Mesothelial cell of epicardium (in vitro differentiated cells): ENCODE data around the gene DNAI7. TPM values are rescaled to one million over a fixed set of nuclear protein-coding genes. Genes with fewer than 3 reads are reported as not detected.

Source experiments
- DNase-seq, 2 experiments: peaks; one replicate each; pipeline ENCODE4 v3.0.0; 2021; ENCODE audit warnings: low spot score in 2 of 2; ENCODE audit not compliant: unreplicated experiment in 2 of 2
- H3K27ac Mint-ChIP-seq: 2 replicates; pipeline ENCODE4 v1.8.0; 2021; ENCODE audit warnings: mixed read lengths
- H3K27me3 Mint-ChIP-seq: 2 replicates; pipeline ENCODE4 v1.8.0; 2021; ENCODE audit warnings: low read depth, mixed read lengths
- H3K36me3 Mint-ChIP-seq: 2 replicates; pipeline ENCODE4 v1.8.0; 2021; ENCODE audit warnings: mixed read lengths
- H3K4me1 Mint-ChIP-seq: 2 replicates; pipeline ENCODE4 v1.8.0; 2021; ENCODE audit warnings: mixed read lengths
- H3K4me3 Mint-ChIP-seq: 2 replicates; pipeline ENCODE4 v1.8.0; 2021; ENCODE audit warnings: mild to moderate bottlenecking, moderate library complexity, mixed read lengths
- H3K9me3 Mint-ChIP-seq: 2 replicates; pipeline ENCODE4 v1.8.0; 2021; ENCODE audit warnings: mixed read lengths
- CTCF ChIP-seq: fragments of 200-600 bp; sonication (generic); IDR thresholded peaks from one replicate; pipeline ENCODE4 v1.5.0; 2021; ENCODE audit warnings: antibody characterized with exemption; ENCODE audit not compliant: unreplicated experiment
- total RNA-seq: library from RNA; stranded (reverse); gene quantifications from 3 replicates; pipeline ENCODE4 v1.2.1, GENCODE V29; 2021

Gene DNAI7
- total RNA-seq, 1 donor from 2014 or later = 1.5 TPM

- no peak overlapping the region for H3K4me3 Mint-ChIP-seq
- TF ChIP-seq CTCF = no peak
- no peaks in the 10 kb centered on the region for H3K36me3 Mint-ChIP-seq
- H3K27ac Mint-ChIP-seq = no peak overlapping the region
- no peak for DNase-seq
- H3K4me1 Mint-ChIP-seq = no peaks in the 10 kb centered on the region
- H3K9me3 Mint-ChIP-seq = peaks cover 9% of the 10 kb centered on the region
- H3K27me3 Mint-ChIP-seq = no peaks in the 10 kb centered on the region
These were observed 81.3 kb downstream of the DNAI7 start for GRCh38 chr12:25113651-25114050.

- H3K9me3 Mint-ChIP-seq = peaks cover 9% of the 10 kb centered on the region
- no peaks in the 10 kb centered on the region for H3K27me3 Mint-ChIP-seq
- H3K27ac Mint-ChIP-seq = no peak overlapping the region
- DNase-seq = no peak
- no peak for TF ChIP-seq CTCF
- H3K4me3 Mint-ChIP-seq = no peak overlapping the region
- H3K36me3 Mint-ChIP-seq = no peaks in the 10 kb centered on the region
- H3K4me1 Mint-ChIP-seq = no peaks in the 10 kb centered on the region
These were observed 84.7 kb downstream of the DNAI7 start for GRCh38 chr12:25110260-25110659.

- no peak for DNase-seq
- H3K27me3 Mint-ChIP-seq = no peaks in the 10 kb centered on the region
- no peak for TF ChIP-seq CTCF
- peaks cover 9% of the 10 kb centered on the region for H3K9me3 Mint-ChIP-seq
- no peak overlapping the region for H3K4me3 Mint-ChIP-seq
- no peaks in the 10 kb centered on the region for H3K36me3 Mint-ChIP-seq
- no peaks in the 10 kb centered on the region for H3K4me1 Mint-ChIP-seq
- peak overlapping the region; percentile 9 for H3K27ac Mint-ChIP-seq
These were observed 87.0 kb downstream of the DNAI7 start for GRCh38 chr12:25107920-25108319.

GRCh38 chr12:25106818-25107217 is 88.1 kb downstream of the DNAI7 start:
- H3K4me1 Mint-ChIP-seq = no peaks in the 10 kb centered on the region
- no peak overlapping the region for H3K27ac Mint-ChIP-seq
- H3K4me3 Mint-ChIP-seq = no peak overlapping the region
- H3K9me3 Mint-ChIP-seq = peaks cover 9% of the 10 kb centered on the region
- DNase-seq = no peak
- H3K36me3 Mint-ChIP-seq = no peaks in the 10 kb centered on the region
- no peaks in the 10 kb centered on the region for H3K27me3 Mint-ChIP-seq
- TF ChIP-seq CTCF = no peak

GRCh38 chr12:25102402-25102801 is 92.6 kb downstream of the DNAI7 start:
- Mint-ChIP-seq H3K27ac (peak overlapping the region; percentile 31), H3K4me3 (no peak overlapping the region), H3K4me1 (no peaks in the 10 kb centered on the region), H3K9me3 (no peaks in the 10 kb centered on the region), H3K36me3 (no peaks in the 10 kb centered on the region), H3K27me3 (no peaks in the 10 kb centered on the region)
- DNase-seq = no peak
- TF ChIP-seq CTCF = no peak

GRCh38 chr12:25101092-25101445 is 93.9 kb downstream of the DNAI7 start:
- Mint-ChIP-seq H3K36me3 (no peaks in the 10 kb centered on the region), H3K27me3 (peaks cover 2% of the 10 kb centered on the region), H3K27ac (no peak overlapping the region), H3K4me3 (no peak overlapping the region), H3K9me3 (no peaks in the 10 kb centered on the region), H3K4me1 (no peaks in the 10 kb centered on the region)
- no peak for TF ChIP-seq CTCF
- DNase-seq = no peak
